ENCODE data around the gene MUC15.
"Not testable (repeated sequence)": the region's sequence is repeated elsewhere in the genome, so short reads cannot be mapped to it uniquely, and the experiment has no call there.

MUC15 gene, protein sequence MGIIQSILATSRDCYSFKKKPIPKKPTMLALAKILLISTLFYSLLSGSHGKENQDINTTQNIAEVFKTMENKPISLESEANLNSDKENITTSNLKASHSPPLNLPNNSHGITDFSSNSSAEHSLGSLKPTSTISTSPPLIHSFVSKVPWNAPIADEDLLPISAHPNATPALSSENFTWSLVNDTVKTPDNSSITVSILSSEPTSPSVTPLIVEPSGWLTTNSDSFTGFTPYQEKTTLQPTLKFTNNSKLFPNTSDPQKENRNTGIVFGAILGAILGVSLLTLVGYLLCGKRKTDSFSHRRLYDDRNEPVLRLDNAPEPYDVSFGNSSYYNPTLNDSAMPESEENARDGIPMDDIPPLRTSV

DNA sequence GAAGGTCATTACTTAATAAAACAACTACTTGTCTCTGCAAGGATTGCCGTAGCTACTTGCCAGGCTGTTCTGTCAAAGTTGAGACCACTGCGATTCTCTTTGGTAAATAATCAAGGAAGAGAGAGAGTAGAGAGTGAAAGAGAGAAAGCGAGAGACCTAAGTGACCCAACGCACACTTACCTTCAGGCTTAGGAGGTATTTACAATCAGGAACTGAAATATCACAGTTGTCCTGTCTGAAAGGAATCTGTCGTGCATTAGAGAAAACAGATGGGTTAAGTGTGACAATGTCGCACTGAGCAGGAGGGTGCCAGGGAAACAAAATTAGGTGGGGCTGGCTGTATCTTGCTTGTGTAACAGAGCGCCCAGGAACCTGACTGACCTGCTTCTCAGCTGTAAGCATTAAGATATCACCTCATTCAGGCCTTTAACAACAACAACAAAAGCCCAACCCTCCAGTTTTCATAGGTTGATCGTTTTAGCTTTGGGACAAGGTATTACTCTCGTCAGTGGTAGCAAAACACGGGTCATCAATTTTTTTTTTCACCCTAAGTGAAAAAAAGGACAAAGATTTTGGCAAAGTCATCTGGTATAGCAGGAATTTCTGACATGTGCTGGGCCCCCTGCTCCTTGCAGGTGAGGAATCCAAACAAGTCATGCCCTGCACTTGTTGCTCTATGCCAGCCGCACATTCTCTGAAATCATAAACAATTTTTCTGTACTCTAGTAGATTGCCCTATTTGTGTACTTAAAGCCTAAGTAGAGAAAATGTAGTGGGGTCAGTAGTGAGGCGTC lies at the start of gene MUC15:
Gene MUC15 (minus strand): TSS at position 403 of the 794 bp plus-strand sequence. CDS start 5,169 bp downstream, outside the sequence.
- no peak for DNase-seq

DNA sequence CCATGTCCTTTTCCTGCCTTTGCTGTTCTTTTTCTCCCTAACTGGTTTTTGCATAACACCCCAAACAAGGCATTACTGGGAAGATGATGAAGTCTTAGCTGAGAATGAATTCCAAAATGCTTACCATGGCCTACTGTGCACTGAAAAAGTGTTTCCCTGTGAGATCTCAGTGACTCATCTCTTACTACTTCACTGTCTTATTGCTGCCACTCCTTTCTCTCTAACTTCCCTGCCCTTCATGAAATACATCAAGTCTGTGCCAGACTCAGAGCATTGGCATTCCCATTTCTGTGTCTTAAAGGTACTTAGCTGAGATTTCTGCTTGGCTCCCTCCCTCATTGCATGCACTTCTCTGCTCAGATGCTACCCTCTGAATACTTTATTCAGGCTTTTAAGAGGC lies 49.1 kb upstream of the MUC15 start:
- no peak for DNase-seq

DNA sequence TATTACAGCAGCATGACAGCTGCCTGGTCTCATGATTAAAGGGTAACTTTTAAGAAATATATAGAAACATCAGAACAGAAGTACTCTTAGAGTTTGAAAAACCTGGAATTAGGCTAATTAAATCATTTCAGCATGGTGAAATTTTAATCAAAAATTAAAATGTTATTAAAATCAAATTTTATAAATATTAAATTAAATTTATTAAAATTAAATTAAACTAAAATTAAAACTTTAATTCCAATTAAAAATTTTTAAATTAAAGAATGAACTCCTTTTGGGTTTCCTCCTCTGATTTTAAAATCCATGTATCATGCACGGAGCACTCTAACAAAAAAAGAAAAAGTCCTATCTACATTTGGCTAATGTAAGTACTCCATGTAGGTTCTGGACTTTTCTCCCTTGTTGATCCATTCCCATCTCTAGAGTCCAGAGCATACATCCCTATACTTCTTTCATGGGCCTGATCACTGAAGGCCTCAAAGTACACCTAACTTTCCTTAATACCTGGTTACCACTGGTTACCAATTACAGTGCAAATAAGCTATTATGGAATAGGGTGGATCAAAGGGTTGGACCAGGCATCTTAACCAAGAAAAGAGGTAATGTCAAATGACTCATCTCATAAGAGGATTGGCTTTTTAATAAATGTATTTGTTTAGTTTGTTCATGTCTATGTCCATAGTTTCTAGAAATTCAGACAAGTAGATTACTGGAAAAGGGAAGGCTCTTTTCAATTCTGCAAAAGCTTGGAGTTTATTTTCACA lies 48.4 kb upstream of the MUC15 start:
- no peak for DNase-seq

DNA sequence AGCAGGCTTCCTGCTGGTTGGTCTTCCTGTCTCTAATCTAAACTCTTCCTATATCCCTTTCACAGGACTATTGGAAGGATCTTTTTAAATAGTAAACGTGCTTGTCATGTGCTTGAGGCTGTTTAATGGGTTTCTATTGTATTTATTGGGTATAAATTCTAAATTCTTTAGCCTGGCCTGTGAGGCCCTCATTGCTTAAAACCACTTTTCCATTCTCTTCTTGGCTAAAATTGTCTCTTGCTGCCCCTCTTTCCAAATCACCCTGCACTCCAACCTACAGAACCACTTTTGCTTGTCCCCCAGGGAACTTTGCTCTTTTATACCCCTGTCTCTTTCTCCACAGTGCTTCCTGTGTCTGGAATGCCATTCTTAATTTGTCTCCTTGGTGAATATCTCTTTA lies 46.4 kb upstream of the MUC15 start:
- no peak for DNase-seq

DNA sequence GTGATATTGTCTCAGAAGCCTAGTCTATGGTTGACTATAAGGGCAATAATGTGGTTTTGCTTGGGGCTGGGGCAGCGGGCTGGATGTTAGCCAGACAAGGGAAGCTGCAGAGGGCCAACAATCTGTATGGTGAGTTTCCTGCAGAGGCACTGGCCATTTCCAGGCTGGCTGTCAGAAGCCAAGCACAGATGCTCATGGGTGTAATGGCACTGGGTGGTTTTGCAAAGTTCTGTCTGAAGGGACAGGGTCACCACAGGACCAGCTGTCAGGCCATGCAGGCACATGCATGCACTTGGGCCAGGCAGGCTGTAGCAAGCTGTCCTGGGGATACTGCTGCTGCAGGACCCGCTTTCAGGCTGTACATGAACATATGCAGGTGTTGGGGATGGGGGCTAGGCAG lies 41.7 kb upstream of the MUC15 start:
- no peak for DNase-seq

DNA sequence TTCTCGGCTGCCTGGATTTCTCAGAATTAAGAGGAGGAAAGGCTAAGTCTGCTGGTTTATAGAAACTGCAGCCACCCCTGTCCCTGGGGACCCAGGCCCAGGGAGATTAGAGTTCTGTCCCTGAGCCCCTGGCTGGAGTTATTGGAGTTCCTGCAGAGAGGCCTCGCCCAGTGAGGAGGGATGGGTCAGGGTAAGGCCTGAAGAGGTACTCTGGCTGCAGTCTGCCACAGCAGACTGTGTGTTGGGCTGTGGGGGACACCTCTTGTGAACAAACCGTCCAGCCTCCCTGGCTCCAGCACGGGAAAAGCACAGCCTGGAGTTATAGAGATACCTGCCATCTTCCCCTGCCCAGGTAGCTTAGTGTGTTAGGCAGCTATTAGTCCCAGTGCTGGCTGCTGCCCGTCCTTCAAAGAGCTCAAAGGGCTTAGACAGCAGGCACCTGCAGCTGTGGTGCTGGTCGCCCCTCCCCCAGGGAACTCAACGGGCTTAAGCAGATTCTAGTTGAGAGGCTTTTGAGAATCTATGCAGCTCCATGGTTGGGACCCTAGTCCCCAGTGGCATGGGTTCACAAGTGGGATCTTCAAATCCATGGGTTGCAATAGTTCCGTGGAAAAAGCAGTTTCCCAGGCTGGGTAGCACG lies 36.6 kb upstream of the MUC15 start:
- DNase-seq, result no peak

DNA sequence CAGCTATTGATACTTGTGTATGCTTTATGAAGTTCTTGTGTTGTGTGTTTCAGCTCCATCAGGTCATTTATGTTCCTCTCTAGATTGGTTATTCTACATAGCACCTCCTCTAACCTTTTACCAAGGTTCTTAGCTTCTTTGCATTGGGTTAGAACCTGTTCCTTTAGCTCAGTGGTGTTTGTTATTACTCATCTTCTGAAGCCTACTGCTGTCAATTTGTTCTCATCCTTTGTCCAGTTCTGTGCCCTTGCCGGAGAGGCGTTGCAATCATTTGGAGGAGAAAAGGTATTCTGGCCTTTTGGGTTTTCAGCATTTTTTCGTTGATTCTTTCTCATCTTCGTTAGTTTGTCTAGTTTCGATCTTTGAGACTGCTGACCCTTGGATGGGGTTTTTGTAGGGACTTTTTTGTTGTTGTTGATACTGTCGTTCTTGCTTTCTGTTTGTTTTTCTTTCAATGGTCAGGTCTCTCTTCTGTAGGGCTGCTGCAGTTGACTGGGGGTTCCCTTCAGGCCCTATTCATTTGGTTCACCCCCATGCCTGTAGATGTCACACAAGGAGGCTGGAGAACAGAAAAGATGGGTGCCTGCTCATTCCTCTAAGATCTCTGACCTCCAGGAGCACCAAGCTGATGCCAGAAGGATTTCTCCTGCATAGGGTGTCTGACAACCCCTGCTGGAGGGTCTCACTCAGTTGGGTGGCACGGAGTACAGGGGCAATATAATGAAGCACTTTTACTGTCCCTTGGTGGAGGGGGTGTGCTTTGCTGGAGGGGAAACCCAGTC lies 35.9 kb upstream of the MUC15 start:
- DNase-seq, result no peak

DNA sequence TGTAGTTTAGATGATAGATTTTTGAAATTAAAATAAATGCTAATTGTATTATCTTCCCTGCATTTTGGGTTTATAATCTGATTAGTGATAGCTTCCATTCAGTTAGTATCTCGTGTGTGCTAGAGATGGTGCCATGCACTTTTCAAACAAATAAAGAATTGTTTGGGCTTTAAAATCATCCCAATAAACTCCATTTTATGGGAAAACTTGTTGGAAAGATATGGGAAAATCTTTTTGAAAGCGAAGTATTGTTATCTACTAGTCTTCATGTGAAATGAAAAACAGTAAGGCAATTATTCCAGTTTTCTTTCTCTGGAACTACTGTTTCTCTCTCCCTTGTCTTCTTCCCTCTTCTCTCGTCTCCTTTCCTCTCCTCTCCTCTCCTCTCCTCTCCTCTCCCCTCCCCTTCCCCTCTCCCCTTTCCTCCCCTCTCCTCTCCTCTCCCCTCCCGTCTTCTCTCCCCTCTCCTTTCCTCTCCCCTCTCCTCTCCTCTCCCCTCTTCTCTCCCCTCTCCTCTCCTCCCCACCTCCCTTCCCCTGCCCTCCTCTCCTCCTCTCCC lies 27.9 kb upstream of the MUC15 start:
- no peak for DNase-seq

DNA sequence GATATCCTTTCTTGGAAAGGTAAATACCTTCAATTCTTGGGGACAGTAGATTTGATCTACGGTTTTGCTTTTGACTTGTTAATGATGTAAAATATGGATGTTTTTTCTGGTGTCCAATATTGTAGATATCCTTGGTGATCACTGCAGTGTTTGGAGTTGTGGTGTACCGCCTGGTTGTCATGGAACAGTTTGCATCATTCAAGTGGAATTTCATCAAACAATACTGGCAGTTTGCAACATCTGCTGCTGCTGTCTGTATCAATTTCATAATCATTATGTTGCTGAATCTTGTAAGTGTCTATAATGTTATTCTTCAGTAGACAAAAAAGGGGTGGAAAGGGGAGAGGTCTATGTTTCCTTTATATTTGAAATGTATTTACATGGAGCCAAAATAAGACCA lies 27.4 kb upstream of the MUC15 start:
- DNase-seq, result no peak

DNA sequence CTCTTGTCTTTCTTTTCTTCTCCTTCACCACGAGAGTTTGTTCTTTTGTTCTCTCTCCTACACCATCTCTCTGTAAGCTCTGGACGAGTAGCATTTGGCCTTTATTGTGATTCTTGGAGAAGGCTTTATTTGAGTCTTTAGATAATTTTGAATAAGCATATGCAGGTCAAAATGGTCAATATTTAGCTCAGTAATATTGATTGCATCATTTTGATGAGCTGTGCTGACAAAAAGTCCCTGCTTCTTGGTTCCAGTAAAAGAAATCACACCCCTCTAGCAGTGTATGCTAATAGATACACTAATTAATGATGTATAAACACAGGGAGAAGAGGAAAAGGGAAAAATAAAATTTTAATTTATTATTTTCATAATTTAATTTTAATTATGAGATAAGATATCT lies 25.8 kb upstream of the MUC15 start:
- no peak for DNase-seq

DNA sequence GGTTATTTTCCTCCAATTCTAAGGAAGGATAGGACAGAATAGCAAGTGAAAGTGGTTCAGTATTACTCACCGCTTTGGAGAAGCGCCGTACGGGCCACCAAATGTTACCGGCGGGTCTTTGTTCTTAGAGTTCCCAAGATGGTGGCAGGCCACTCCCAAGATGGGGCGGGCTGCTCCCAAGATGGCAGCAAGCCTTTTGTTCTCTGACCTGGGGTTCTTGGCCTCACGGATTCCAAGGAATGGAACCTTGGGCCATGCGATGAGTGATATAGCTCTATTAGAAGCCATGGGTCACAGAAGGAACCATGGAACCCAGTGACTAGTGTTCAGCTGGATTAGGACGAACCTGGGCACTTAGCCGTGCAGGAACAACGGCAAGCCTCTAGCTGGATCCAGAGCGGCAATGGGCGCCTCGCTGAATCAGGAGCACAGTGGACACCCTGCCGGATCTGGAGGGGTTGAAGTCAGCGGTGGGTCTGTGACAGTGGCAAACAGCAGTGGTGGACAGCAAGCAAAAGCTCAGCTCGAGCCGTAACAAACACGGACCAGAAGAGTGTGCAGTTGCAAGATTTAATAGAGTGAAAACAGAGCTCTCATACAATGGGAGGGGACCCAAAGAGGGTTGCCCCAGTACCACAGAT lies 25.1 kb upstream of the MUC15 start:
- DNase-seq, result not testable (repeated sequence)

DNA sequence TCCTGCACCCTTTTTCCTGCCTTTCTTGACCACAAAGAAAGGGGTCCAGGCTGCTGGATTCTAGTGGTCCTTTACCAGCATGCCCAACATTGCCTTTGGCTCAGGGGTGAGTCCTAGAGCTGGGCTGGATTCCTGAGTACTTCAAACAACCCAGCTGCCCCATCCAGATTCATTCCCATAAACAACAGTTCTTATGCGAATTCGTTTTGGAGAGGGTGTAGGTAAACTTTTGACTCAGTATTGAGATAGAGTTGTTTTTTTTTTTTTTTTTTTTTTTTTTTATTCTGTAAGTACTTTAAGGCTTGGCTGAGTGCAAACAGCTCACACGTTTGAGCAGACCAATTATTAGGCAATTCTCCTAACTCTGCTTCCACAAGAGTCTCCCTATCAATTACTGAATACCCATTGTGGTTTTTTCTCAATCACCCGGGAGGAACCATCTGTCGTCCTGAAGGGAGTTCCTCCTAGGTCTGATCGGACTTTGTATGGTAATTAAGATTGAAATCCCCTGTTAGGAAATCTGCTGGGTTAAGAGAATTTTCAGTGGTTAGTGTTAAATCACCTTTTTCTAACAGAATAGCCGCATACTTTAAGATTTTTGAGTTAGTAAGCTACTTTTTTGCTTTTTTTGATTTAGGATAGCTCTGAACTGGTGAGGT lies 23.3 kb upstream of the MUC15 start:
- DNase-seq, result not testable (repeated sequence)

DNA sequence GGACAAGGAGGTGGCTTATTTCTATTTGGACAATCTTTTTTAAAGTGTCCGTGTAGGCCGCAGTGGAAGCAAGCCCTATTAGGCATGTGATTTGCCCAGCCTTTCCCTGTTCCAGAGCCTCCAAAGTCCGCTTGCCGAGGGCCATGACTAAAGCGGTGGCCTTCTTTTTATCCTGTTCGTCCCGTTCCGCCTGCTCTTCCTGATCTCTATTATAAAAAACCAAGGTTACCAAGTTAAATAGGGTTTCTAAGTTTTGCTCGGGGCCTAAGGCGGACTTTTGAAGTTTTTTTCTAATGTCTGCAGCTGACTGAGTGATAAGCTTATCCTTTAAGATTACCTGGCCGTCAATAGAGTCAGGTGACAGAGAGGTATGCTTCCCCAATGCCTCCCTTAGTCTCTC lies 21.6 kb upstream of the MUC15 start:
- no peak for DNase-seq

DNA sequence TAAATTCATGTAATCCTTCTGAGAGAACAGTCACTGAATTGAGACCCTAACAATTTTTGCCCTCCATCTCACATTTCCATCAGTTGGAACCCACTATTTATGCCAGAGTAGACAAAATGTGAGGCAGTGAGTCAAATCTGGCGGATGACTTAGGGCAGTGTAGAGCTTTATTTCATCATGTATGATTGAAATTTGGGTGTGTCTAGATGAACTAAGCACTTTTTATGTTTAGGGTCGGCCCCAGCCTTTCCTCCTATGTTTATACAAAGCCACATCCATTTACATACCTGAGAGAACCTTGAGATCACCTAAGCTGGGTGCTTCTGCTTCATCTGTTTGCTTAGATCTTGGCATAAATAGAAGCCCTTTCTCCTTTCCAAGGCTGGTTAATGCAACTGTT lies 15.0 kb upstream of the MUC15 start:
- no peak for DNase-seq

DNA sequence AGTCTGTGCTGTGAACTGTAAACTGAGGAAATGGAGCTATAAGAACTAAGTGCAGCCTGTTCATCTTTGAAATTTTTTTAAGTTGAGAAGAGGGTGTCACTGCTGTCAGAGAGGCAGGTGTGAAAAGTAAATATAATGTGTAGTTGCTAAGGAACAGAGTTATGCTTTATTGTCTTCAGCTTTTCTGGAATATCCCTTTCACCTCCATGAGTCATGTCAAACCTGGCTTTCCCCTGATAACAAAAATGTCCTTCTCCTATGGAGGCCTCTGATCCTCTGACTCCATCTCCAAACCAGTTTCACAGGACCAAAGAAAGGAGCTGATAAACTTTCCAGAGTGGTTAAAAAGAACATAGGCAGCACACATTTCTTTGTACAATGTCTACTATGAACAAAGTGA lies 12.8 kb upstream of the MUC15 start:
- DNase-seq, result no peak

DNA sequence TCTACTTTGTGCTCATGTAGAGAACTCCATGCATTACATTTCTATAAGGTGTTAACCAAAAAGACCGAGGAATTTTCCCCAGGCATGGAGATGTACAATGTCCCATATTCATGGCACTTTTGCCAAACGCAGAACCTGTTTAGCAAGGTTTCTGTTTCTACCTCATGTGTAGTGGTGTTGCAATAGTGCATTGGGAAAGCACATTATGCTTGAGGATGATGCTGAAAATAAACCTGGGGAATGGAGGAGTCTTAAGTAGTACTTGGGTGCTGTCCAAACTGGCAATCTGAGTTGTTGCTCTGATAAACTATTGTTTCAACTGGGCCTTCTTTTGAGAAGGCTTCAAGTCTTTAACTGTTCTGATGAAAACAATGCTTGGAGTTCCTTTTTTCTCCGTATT lies 11.5 kb upstream of the MUC15 start:
- DNase-seq, result no peak

DNA sequence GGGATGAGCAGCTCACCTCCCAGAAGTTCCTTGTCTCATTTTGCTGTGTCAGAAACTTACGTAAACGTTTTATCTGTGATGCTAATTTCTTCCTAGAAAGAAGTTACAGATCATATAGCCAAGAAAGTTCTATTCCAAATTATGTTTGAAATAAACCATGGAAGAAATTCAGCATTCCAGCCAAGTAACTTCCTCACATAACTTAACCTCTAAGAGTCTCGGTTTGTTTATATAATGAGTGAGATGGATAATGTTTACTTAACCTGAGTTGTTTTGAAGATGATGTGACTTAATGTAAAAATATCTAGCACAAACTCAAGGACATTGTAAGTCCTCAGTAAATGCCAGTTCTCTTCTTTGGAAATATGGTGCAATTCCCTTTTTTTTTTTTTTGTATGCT lies 8.9 kb upstream of the MUC15 start:
- DNase-seq, result no peak

DNA sequence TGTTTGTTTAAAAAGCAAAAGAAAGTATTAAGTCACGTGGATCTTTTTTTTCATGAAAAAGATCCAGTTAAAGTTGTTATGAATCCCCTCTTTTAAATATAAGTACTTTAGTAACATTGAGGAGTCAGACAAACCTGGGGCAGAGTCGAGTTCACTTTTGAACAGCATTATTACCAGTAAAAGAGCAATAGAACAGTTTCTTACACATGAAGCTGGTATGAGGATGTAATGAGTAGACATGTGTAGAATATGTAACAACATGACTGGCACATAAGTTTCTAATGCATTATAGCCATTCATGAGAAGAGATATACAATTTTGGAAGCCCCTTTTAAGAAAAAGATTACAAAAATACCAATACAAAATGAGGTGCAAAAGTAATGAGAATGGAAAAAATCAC lies 7.6 kb upstream of the MUC15 start:
- DNase-seq, result no peak

DNA sequence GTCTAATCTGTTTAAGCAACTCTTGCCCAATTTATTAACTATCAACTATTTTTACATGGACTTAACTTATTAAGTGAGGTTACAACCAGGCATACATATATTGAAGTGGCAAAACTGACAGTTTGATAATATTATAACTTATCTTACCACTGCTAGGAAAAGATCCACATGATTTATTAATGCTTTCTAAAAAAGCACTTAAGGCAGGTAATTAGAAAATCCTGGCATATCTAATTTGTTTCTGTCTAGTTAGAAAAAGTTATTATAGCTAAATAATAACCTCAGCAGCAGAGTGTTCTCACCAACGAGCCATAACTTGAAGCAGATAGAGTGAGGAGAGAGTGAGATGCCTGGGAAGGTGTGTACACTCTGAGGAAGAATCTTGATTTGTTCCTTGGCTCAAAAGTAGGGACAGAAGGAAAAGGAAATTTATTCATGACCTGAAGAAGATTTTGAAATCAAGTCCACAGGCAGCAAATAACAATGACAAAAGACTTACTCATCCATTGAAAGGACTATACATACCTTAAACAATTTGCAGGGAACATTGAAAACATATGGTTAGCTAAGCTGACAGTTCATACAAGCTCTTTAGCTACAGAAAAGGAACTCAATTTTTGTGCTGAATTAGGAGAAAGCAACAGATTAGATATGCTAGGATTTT lies 7.1 kb upstream of the MUC15 start:
- no peak for DNase-seq

DNA sequence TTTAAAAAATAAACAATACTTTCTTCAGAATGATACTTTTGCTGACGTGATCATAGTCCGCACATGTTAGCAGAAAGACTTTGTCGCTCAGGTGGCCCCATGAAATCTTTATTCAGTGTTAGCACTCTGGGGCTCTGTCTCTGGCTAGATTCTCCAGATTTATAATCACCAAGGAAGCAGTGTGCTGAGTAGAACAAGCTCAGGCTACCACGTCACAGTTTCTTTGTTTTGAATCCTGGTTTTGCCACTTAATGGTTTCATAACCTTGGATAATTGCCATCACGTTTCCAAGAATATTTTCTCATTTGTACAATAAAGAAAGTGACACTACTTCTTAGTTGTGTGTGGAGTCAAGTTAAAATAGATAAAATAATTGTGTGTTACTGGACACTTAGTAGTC lies 3.9 kb upstream of the MUC15 start:
- no peak for DNase-seq

All from activated CD4-positive, alpha-beta T cell treated with anti-CD3 and anti-CD28 coated beads for 1 hour (primary cell).